ENCODE measurements around the gene LST1. TPM values are rescaled to one million over a fixed set of nuclear protein-coding genes. Genes with fewer than 3 reads are reported as not detected.

LST1 gene
- total RNA-seq, 1 donor from 2014 or later: 0.99 TPM

- DNase-seq (ENCODE audit: extremely low read depth, low read depth, low spot score): peak; percentile 93
Measured at GRCh38 chr6:31619805-31620585, 33.9 kb downstream of the LST1 start.

GRCh38 chr6:31620586-31621319 lies 34.7 kb downstream of the LST1 start, which contains the start of gene PRRC2A:
Gene PRRC2A, plus strand, starts transcription at chr6:31620715. Its CDS starts 2,075 bp downstream, at chr6:31622790.
- DNase-seq (ENCODE audit: extremely low read depth, low read depth, low spot score): no peak

GRCh38 chr6:31621320-31621939 lies 35.4 kb downstream of the LST1 start:
- no peak for DNase-seq (ENCODE audit: extremely low read depth, low read depth, low spot score)

- no peak for DNase-seq (ENCODE audit: extremely low read depth, low read depth, low spot score)
Measured at GRCh38 chr6:31621991-31622390, 35.9 kb downstream of the LST1 start.

- DNase-seq (ENCODE audit: extremely low read depth, low read depth, low spot score): no peak
Measured at GRCh38 chr6:31622684-31623091, 36.6 kb downstream of the LST1 start.

GRCh38 chr6:31624070-31624469 lies 38.0 kb downstream of the LST1 start:
- no peak for DNase-seq (ENCODE audit: extremely low read depth, low read depth, low spot score)

- no peak for DNase-seq (ENCODE audit: extremely low read depth, low read depth, low spot score)
Measured at GRCh38 chr6:31626952-31627351, 40.9 kb downstream of the LST1 start.

GRCh38 chr6:31627690-31628287 lies 41.7 kb downstream of the LST1 start:
- DNase-seq (ENCODE audit: extremely low read depth, low read depth, low spot score): no peak

- no peak for DNase-seq (ENCODE audit: extremely low read depth, low read depth, low spot score)
Measured at GRCh38 chr6:31629014-31629413, 42.9 kb downstream of the LST1 start.

GRCh38 chr6:31630177-31630934 lies 44.3 kb downstream of the LST1 start:
- DNase-seq (ENCODE audit: extremely low read depth, low read depth, low spot score): no peak

- no peak for DNase-seq (ENCODE audit: extremely low read depth, low read depth, low spot score)
Measured at GRCh38 chr6:31631209-31631608, 45.1 kb downstream of the LST1 start.

GRCh38 chr6:31631681-31632278 lies 45.7 kb downstream of the LST1 start:
- no peak for DNase-seq (ENCODE audit: extremely low read depth, low read depth, low spot score)

- DNase-seq (ENCODE audit: extremely low read depth, low read depth, low spot score): no peak
Measured at GRCh38 chr6:31632279-31632946, 46.3 kb downstream of the LST1 start.

- no peak for DNase-seq (ENCODE audit: extremely low read depth, low read depth, low spot score)
Measured at GRCh38 chr6:31633447-31633846, 47.4 kb downstream of the LST1 start.

GRCh38 chr6:31634131-31634530 lies 48.1 kb downstream of the LST1 start:
- no peak for DNase-seq (ENCODE audit: extremely low read depth, low read depth, low spot score)

GRCh38 chr6:31634969-31635575 lies 49.0 kb downstream of the LST1 start:
- no peak for DNase-seq (ENCODE audit: extremely low read depth, low read depth, low spot score)

GRCh38 chr6:31636698-31637596 lies 50.9 kb downstream of the LST1 start:
- no peak for DNase-seq (ENCODE audit: extremely low read depth, low read depth, low spot score)
